Right atrium auricular region (tissue), 2 donors: Measurements from ENCODE around the gene KIAA0232. TPM values are rescaled to one million over a fixed set of nuclear protein-coding genes. Genes with fewer than 3 reads are reported as not detected.
"Not testable (repeated sequence)": the region's sequence is repeated elsewhere in the genome, so short reads cannot be mapped to it uniquely, and the experiment has no call there.

Source experiments
- DNase-seq: peaks from one replicate; pipeline ENCODE4 v3.0.0-alpha.2; 2019; ENCODE audit warnings: low spot score
- H3K27ac ChIP-seq, 2 donors: fragments of 200-600 bp; sonication (generic); 1 replicate in 1 of 2; 2 replicates in 1 of 2; pipeline ENCODE4 v1.5.1; 2016 to 2019
- H3K27me3 ChIP-seq, 2 donors: fragments of 200-600 bp; sonication (generic); one replicate each; pipeline versions ENCODE4 v1.5.1 to v1.6.0; 2017 to 2019
- H3K36me3 ChIP-seq: fragments of 200-600 bp; sonication (generic); one replicate; pipeline ENCODE4 v1.5.1; 2016
- H3K4me1 ChIP-seq, 2 donors: fragments of 200-600 bp; sonication (generic); one replicate each; pipeline versions ENCODE4 v1.5.1 to v1.6.0; 2017 to 2019
- H3K4me3 ChIP-seq, 2 donors: fragments of 200-600 bp; sonication (generic); 1 replicate in 1 of 2; 2 replicates in 1 of 2; pipeline ENCODE4 v1.5.1; 2017 to 2019; ENCODE audit warnings: mild to moderate bottlenecking in 1 of 2, moderate library complexity in 1 of 2
- H3K9me3 ChIP-seq, 2 donors: fragments of 200-600 bp; sonication (generic); one replicate each; pipeline ENCODE4 v1.5.1; 2019
- CTCF ChIP-seq, 2 donors: fragments of 200-600 bp; sonication (generic); IDR thresholded peaks; one replicate each; pipeline ENCODE4 v1.5.1; 2019; ENCODE audit warnings: antibody characterized with exemption in 2 of 2
- total RNA-seq, 2 donors: library from RNA; depleted of rRNA; stranded (reverse); fragments of >200 nt; gene quantifications; one replicate each; pipeline ENCODE4 v1.1.0, GENCODE V29; 2016

Gene KIAA0232
- total RNA-seq, 2 donors from 2014 or later, result 47.5 to 69.4 TPM

GRCh38 chr4:6794189-6794588 is 11.7 kb downstream of the KIAA0232 start:
- TF ChIP-seq CTCF (IDR thresholded peaks at IDR 0.05), result no peak
- Histone ChIP-seq H3K4me1 (peaks cover 0 to 23% of the 10 kb centered on the region in 2 donors), H3K36me3 (no peaks in the 10 kb centered on the region), H3K27me3 (no peaks in the 10 kb centered on the region), H3K4me3 (no peak overlapping the region), H3K27ac (no peak overlapping the region), H3K9me3 (no peaks in the 10 kb centered on the region)
- DNase-seq, result no peak

- H3K27ac ChIP-seq, result no peak overlapping the region
- H3K27me3 ChIP-seq, result no peaks in the 10 kb centered on the region
- H3K4me3 ChIP-seq, result no peak overlapping the region
- DNase-seq, result no peak
- TF ChIP-seq CTCF (IDR thresholded peaks at IDR 0.05), result no peak
- no peaks in the 10 kb centered on the region for H3K36me3 ChIP-seq
- H3K9me3 ChIP-seq, result no peaks in the 10 kb centered on the region
- peaks cover 0 to 23% of the 10 kb centered on the region in 2 donors for H3K4me1 ChIP-seq
These were observed 13.3 kb downstream of the KIAA0232 start for GRCh38 chr4:6795821-6796220.

DNA sequence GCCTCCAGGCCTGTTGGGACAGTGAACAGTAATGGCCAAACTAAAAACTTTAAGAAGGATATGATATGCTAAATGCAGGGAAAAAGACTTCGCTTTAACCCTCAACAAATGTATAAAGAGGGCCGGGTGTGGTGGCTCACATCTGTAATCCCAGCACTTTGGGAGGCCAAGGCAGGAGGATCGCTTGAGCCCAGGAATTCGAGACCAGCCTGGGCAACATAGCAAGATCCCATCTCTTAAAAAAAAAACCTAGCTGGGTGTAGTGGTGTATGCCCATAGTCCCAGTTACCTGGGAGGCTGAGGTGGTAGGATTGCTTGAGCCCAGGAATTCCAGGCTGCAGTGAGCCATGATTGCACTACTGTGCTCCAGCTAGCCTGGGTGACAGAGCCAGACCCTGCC is 14.8 kb downstream of the KIAA0232 start:
- H3K27me3 ChIP-seq, H3K36me3 ChIP-seq, H3K27ac ChIP-seq, H3K4me3 ChIP-seq, DNase-seq, H3K9me3 ChIP-seq: not testable (repeated sequence)
- peaks cover 0 to 34% of the 10 kb centered on the region in 2 donors for H3K4me1 ChIP-seq

DNA sequence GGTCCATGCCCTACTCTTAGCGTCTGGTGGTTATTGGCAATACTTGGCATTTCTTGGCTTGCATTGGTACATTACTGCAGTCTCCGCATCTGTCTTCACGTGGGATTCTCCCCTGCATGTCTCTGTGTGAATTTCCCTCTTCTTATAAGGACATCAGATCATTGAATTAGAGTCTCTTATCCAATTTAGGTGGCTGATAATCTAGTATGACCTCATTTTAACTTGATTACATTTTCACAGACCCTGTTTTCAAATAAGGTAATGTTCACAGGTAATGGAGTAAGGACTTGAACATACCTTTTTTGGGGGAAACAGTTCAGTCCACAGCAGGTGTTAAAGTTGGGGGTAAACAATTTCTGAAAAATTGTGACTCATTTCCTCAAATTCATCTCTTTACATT is 16.6 kb downstream of the KIAA0232 start:
- H3K4me3 ChIP-seq, result no peak overlapping the region
- DNase-seq, result no peak
- H3K36me3 ChIP-seq, result peaks cover 4% of the 10 kb centered on the region
- H3K4me1 ChIP-seq, result peaks cover 0 to 33% of the 10 kb centered on the region in 2 donors
- H3K27ac ChIP-seq, result no peak overlapping the region
- no peaks in the 10 kb centered on the region for H3K27me3 ChIP-seq
- TF ChIP-seq CTCF (IDR thresholded peaks at IDR 0.05), result no peak
- H3K9me3 ChIP-seq, result no peaks in the 10 kb centered on the region

GRCh38 chr4:6802025-6802424 is 19.5 kb downstream of the KIAA0232 start:
- H3K36me3 ChIP-seq, result peaks cover 4% of the 10 kb centered on the region
- H3K4me1 ChIP-seq, result peaks cover 0 to 37% of the 10 kb centered on the region in 2 donors
- no peaks in the 10 kb centered on the region for H3K27me3 ChIP-seq
- H3K9me3 ChIP-seq, result no peaks in the 10 kb centered on the region
- no peak for DNase-seq
- TF ChIP-seq CTCF (IDR thresholded peaks at IDR 0.05), result no peak
- H3K4me3 ChIP-seq, result no peak overlapping the region
- H3K27ac ChIP-seq, result no peak overlapping the region

GRCh38 chr4:6802626-6803025 is 20.1 kb downstream of the KIAA0232 start:
- no peak for DNase-seq
- no peak for TF ChIP-seq CTCF (IDR thresholded peaks at IDR 0.05)
- Histone ChIP-seq H3K4me3 (no peak overlapping the region), H3K4me1 (peaks cover 0 to 43% of the 10 kb centered on the region in 2 donors), H3K27ac (no peak overlapping the region), H3K27me3 (no peaks in the 10 kb centered on the region), H3K36me3 (peaks cover 4% of the 10 kb centered on the region), H3K9me3 (no peaks in the 10 kb centered on the region)
